Measurements from ENCODE around the gene SET. TPM values are rescaled to one million over a fixed set of nuclear protein-coding genes. Genes with fewer than 3 reads are reported as not detected.

The SET gene
- total and polyA plus RNA-seq, 2 of the 13 experiments (the other 11 are each of a cell fraction or from before 2014, with no cell fraction given) = 94.2 to 611 TPM

GRCh38 chr9:128719919-128720605 is 31.0 kb downstream of the SET start:
- Histone ChIP-seq H3K4me1 (ENCODE audit: insufficient read depth, low read length) (peaks cover 28% of the 10 kb centered on the region), H2AFZ (ENCODE audit: low read length) (no peak overlapping the region), H3K27me3 (ENCODE audit: control insufficient read depth in 1 of 2, insufficient read depth in 2 of 2, low read length in 2 of 2) (no peaks in the 10 kb centered on the region), H3K27ac (ENCODE audit: extremely low read length, insufficient read depth, low read length) (no peak overlapping the region), H3K4me2 (ENCODE audit: low read depth, low read length) (no peak overlapping the region), H3K36me3 (replicated peaks in 1 of 2; ENCODE audit: control insufficient read depth in 1 of 2, insufficient read depth in 2 of 2, low read length in 2 of 2) (peaks cover 2 to 6% of the 10 kb centered on the region in 2 experiments; a peak in 3 of 5 replicates), H3K9me3 (ENCODE audit: low read length) (no peaks in the 10 kb centered on the region), H3K4me3 (replicated peaks in 1 of 3; ENCODE audit: insufficient read depth in 1 of 3, low read depth in 2 of 3, low read length in 3 of 3) (no peak overlapping the region), H3K79me2 (ENCODE audit: insufficient read depth, low read length) (peaks cover 7% of the 10 kb centered on the region), H4K20me1 (ENCODE audit: insufficient read depth, low read length) (no peaks in the 10 kb centered on the region), H3K9ac (ENCODE audit: insufficient read depth, low read depth, low read length) (no peak overlapping the region)
- FAIRE-seq (no peak), ATAC-seq (no peak), DNase-seq (ENCODE audit: low spot score) (no peak)
- ChIA-PET POLR2A (no interaction called here), CTCF (ENCODE audit: low intra/inter-chr PET ratio, low total read pairs) (no interaction called here)
- intact Hi-C loops (cut with micrococcal nuclease; ENCODE audit: unreplicated experiment) (no loop called here), in situ Hi-C loops (cut with HindIII; ENCODE audit: extremely low pct_ligation_motif_present, low pct_unique_long_range_greater_than_20kb) (no loop called here)
- no TSS peak for BruUV-seq (replicated peaks)
- WGBS (ENCODE audit: low lambda C conversion rate) = 97% methylated on average over 19 of the region's 30 CpGs
- TF ChIP-seq ARID5B (CRISPR knock-in tag; IDR thresholded peaks at IDR 0.05) (no peak), AGO2 (optimal IDR thresholded peaks at IDR 0.05; ENCODE audit: low read depth, low read length) (peak; percentile 48), HMG20B (CRISPR knock-in tag; conservative IDR thresholded peaks at IDR 0.05) (no peak), PHF21A (CRISPR knock-in tag; IDR thresholded peaks at IDR 0.05) (no peak), ZNF496 (CRISPR knock-in tag; IDR thresholded peaks at IDR 0.05; ENCODE audit: insufficient replicate concordance) (no peak), MAX (IDR thresholded peaks at IDR 0.05) (no peak), PAXIP1 (CRISPR knock-in tag; conservative IDR thresholded peaks at IDR 0.05) (no peak), ZNF761 (CRISPR knock-in tag; conservative IDR thresholded peaks at IDR 0.05) (no peak), RBFOX2 (IDR thresholded peaks at IDR 0.05; ENCODE audit: low read depth, low read length) (peak; percentile 49; the same call in 1 of the 2 replicates), ZNF33A (CRISPR knock-in tag; IDR thresholded peaks at IDR 0.05; ENCODE audit: borderline replicate concordance) (no peak), ZNF784 (CRISPR knock-in tag; IDR thresholded peaks at IDR 0.05; ENCODE audit: borderline replicate concordance) (no peak)
